Astrocyte (in vitro differentiated cells and primary cell): Measurements from ENCODE around the gene GLCCI1. TPM values are rescaled to one million over a fixed set of nuclear protein-coding genes. Genes with fewer than 3 reads are reported as not detected.

Source experiments
- DNase-seq: peaks from one replicate; pipeline ENCODE4 v3.0.0-alpha.2; 2010; ENCODE audit warnings: low read depth
- FAIRE-seq: peaks from 2 replicates; lab custom pipeline; 2011; peaks lifted over from hg19 to GRCh38; lab: Jason Lieb, UNC
- H2AFZ ChIP-seq: 2 replicates; pipeline ENCODE4 v1.6.0; 2012; ENCODE audit warnings: low read depth, low read length, inconsistent platforms
- H3K27ac ChIP-seq: 2 replicates; pipeline ENCODE4 v1.5.1; 2011; ENCODE audit warnings: low read depth, low read length, inconsistent platforms
- H3K27me3 ChIP-seq: 2 replicates; pipeline ENCODE4 v1.6.0; 2011; ENCODE audit warnings: low read length, inconsistent platforms; ENCODE audit not compliant: insufficient read depth
- H3K36me3 ChIP-seq: 2 replicates; pipeline ENCODE4 v1.5.1; 2011; ENCODE audit warnings: low read length, inconsistent platforms; ENCODE audit not compliant: insufficient read depth
- H3K4me1 ChIP-seq: 2 replicates; pipeline ENCODE4 v1.5.1; 2011; ENCODE audit warnings: low read length, inconsistent platforms; ENCODE audit not compliant: insufficient read depth
- H3K4me2 ChIP-seq: 2 replicates; pipeline ENCODE4 v1.6.0; 2012; ENCODE audit warnings: low read length, inconsistent platforms
- H3K4me3 ChIP-seq: 2 replicates; pipeline ENCODE4 v1.5.1; 2011; ENCODE audit warnings: low read depth, mild to moderate bottlenecking, low read length, inconsistent platforms; ENCODE audit not compliant: insufficient read depth
- H3K79me2 ChIP-seq: 2 replicates; pipeline ENCODE4 v1.6.0; 2012; ENCODE audit warnings: mild to moderate bottlenecking, low read length, inconsistent platforms; ENCODE audit not compliant: insufficient read depth
- H3K9ac ChIP-seq: 2 replicates; pipeline ENCODE4 v1.6.0; 2012; ENCODE audit warnings: mild to moderate bottlenecking, low read length, inconsistent platforms
- H3K9me3 ChIP-seq: 2 replicates; pipeline ENCODE4 v1.5.1; 2012; ENCODE audit warnings: low read depth, mild to moderate bottlenecking, low read length, inconsistent platforms; ENCODE audit not compliant: insufficient read depth
- H4K20me1 ChIP-seq: 2 replicates; pipeline ENCODE4 v1.6.0; 2012; ENCODE audit warnings: low read length, inconsistent platforms; ENCODE audit not compliant: insufficient read depth
- H3K27ac Mint-ChIP-seq: one replicate; pipeline ENCODE4 v1.8.0; 2021; ENCODE audit warnings: mild to moderate bottlenecking, mixed read lengths; ENCODE audit not compliant: unreplicated experiment
- H3K27me3 Mint-ChIP-seq: one replicate; pipeline ENCODE4 v1.8.0; 2021; ENCODE audit warnings: low read depth, mixed read lengths; ENCODE audit not compliant: unreplicated experiment
- H3K36me3 Mint-ChIP-seq: one replicate; pipeline ENCODE4 v1.8.0; 2021; ENCODE audit warnings: low read depth, mixed read lengths; ENCODE audit not compliant: unreplicated experiment
- H3K4me1 Mint-ChIP-seq: one replicate; pipeline ENCODE4 v1.8.0; 2021; ENCODE audit warnings: low read depth, mixed read lengths; ENCODE audit not compliant: unreplicated experiment
- H3K4me3 Mint-ChIP-seq: one replicate; pipeline ENCODE4 v1.8.0; 2021; ENCODE audit warnings: mild to moderate bottlenecking, moderate library complexity, mixed read lengths; ENCODE audit not compliant: unreplicated experiment
- H3K9me3 Mint-ChIP-seq: one replicate; pipeline ENCODE4 v1.8.0; 2021; ENCODE audit warnings: mild to moderate bottlenecking, mixed read lengths; ENCODE audit not compliant: unreplicated experiment
- EZH2 ChIP-seq: IDR thresholded peaks from 2 replicates; pipeline ENCODE4 v1.6.1; 2012; ENCODE audit warnings: mild to moderate bottlenecking, low read length, inconsistent platforms; ENCODE audit not compliant: insufficient read depth
- total RNA-seq: library from RNA; stranded (reverse); gene quantifications from 2 replicates; pipeline ENCODE4 v1.2.1, GENCODE V29; 2021
- TF ChIP-seq, protein P1 (sequence below): IDR thresholded peaks from 2 replicates; pipeline ENCODE4 v1.5.1; 2011; ENCODE audit warnings: low read depth, mild to moderate bottlenecking, inconsistent platforms, low read length, moderate library complexity; ENCODE audit not compliant: insufficient read depth

GLCCI1 gene
- total RNA-seq, 1 donor from 2014 or later, result 24.2 TPM

DNA sequence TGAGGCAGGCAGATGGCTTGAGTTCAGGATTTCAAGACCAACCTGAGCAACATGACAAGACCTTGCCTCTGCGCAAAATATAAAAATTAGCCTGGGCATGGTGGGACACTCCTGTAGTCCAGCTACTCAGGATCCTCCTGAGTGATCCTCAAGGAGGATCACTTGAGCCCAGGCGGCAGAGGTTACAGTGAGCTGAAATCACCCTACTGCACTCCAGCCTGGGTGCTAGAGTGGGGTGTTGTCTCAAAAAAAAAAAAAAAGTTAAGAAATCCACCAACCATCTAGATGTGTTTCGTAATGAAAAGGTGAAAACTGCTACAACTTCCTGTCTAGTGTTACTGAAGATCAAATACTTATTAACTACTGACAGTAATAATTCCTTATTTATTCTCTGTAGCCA lies 8.1 kb downstream of the GLCCI1 start:
- no peaks in the 10 kb centered on the region for H3K9me3 ChIP-seq
- H3K27me3 ChIP-seq, result no peaks in the 10 kb centered on the region
- no peak overlapping the region for H3K9ac ChIP-seq
- peaks cover 14% of the 10 kb centered on the region for H4K20me1 ChIP-seq
- peaks cover 65% of the 10 kb centered on the region for H3K79me2 ChIP-seq
- Mint-ChIP-seq H3K4me1 (peaks cover 18% of the 10 kb centered on the region), H3K36me3 (no peaks in the 10 kb centered on the region), H3K27me3 (no peaks in the 10 kb centered on the region), H3K27ac (no peak overlapping the region), H3K4me3 (no peak overlapping the region), H3K9me3 (no peaks in the 10 kb centered on the region)
- H3K4me1 ChIP-seq, result peaks cover 7% of the 10 kb centered on the region
- no peak overlapping the region for H3K27ac ChIP-seq
- FAIRE-seq, result no peak
- H3K4me2 ChIP-seq, result no peak overlapping the region
- no peak for DNase-seq
- no peak overlapping the region for H3K4me3 ChIP-seq
- no peak overlapping the region for H2AFZ ChIP-seq
- TF ChIP-seq, protein P1, sequence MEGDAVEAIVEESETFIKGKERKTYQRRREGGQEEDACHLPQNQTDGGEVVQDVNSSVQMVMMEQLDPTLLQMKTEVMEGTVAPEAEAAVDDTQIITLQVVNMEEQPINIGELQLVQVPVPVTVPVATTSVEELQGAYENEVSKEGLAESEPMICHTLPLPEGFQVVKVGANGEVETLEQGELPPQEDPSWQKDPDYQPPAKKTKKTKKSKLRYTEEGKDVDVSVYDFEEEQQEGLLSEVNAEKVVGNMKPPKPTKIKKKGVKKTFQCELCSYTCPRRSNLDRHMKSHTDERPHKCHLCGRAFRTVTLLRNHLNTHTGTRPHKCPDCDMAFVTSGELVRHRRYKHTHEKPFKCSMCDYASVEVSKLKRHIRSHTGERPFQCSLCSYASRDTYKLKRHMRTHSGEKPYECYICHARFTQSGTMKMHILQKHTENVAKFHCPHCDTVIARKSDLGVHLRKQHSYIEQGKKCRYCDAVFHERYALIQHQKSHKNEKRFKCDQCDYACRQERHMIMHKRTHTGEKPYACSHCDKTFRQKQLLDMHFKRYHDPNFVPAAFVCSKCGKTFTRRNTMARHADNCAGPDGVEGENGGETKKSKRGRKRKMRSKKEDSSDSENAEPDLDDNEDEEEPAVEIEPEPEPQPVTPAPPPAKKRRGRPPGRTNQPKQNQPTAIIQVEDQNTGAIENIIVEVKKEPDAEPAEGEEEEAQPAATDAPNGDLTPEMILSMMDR, result no peak
- TF ChIP-seq EZH2, result no peak
- H3K36me3 ChIP-seq, result no peaks in the 10 kb centered on the region

DNA sequence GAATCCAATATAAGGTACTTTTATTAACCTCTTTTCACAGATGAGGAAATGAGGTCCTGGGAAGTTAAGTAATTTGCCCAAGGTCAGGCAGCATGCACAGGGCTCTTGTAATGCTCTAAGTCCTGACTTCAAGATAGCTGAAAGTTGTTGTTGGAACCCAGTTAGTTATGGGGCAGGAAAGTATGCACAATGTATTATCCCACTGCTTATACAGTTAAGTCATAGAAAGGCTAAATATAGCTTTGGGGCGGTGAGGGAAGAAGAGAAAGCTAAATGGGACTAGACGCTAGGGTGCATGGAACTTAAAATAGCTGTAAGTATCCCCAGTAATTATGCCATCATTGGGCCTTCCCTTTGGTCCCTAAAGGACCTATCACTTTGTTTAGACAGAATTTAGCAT lies 9.2 kb downstream of the GLCCI1 start:
- no peaks in the 10 kb centered on the region for H3K27me3 Mint-ChIP-seq
- no peak overlapping the region for H3K4me3 Mint-ChIP-seq
- H3K4me1 ChIP-seq, result peaks cover 4% of the 10 kb centered on the region
- peak; percentile 61 for DNase-seq
- H3K9me3 ChIP-seq, result no peaks in the 10 kb centered on the region
- peak overlapping the region; percentile 14 for H3K4me2 ChIP-seq
- H3K9ac ChIP-seq, result no peak overlapping the region
- H4K20me1 ChIP-seq, result peaks cover 8% of the 10 kb centered on the region
- H3K27me3 ChIP-seq, result no peaks in the 10 kb centered on the region
- H3K36me3 ChIP-seq, result no peaks in the 10 kb centered on the region
- peaks cover 55% of the 10 kb centered on the region for H3K79me2 ChIP-seq
- TF ChIP-seq, protein P1, result no peak
- TF ChIP-seq EZH2, result no peak
- H3K4me1 Mint-ChIP-seq, result peaks cover 18% of the 10 kb centered on the region
- H3K9me3 Mint-ChIP-seq, result no peaks in the 10 kb centered on the region
- H3K27ac Mint-ChIP-seq, result no peak overlapping the region
- no peaks in the 10 kb centered on the region for H3K36me3 Mint-ChIP-seq
- FAIRE-seq, result no peak
- H2AFZ ChIP-seq, result no peak overlapping the region
- H3K27ac ChIP-seq, result no peak overlapping the region
- no peak overlapping the region for H3K4me3 ChIP-seq

DNA sequence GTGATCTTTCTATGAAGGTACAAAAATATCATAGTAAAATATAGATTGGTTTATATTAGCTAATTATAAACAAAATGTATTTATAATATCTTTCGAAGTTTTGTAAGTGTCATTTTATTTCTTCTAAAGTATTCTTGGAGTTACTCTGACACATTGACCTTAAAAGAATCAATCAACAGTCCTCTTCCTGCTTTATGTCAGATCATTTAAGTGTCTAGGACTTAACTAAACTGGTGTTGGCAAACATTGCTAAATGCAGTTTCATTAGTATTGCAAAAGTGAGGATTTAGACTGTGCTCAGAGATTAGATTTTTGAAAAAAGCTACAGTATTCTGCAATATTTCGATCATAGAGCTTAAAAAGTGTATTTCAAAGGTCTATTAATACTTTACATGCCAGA lies 10.3 kb downstream of the GLCCI1 start:
- Histone ChIP-seq H3K4me2 (no peak overlapping the region), H3K9me3 (no peaks in the 10 kb centered on the region), H4K20me1 (peaks cover 8% of the 10 kb centered on the region), H3K36me3 (no peaks in the 10 kb centered on the region), H3K79me2 (peaks cover 48% of the 10 kb centered on the region), H3K27me3 (no peaks in the 10 kb centered on the region), H3K4me1 (peaks cover 2% of the 10 kb centered on the region), H3K27ac (no peak overlapping the region), H3K9ac (no peak overlapping the region), H3K4me3 (no peak overlapping the region), H2AFZ (no peak overlapping the region)
- TF ChIP-seq, protein P1, result no peak
- TF ChIP-seq EZH2, result no peak
- Mint-ChIP-seq H3K4me1 (peaks cover 15% of the 10 kb centered on the region), H3K27ac (no peak overlapping the region), H3K27me3 (no peaks in the 10 kb centered on the region), H3K36me3 (no peaks in the 10 kb centered on the region), H3K9me3 (no peaks in the 10 kb centered on the region), H3K4me3 (no peak overlapping the region)
- FAIRE-seq, result no peak
- DNase-seq, result no peak
